ENCODE data around the gene EXD2.

The EXD2 gene

DNA sequence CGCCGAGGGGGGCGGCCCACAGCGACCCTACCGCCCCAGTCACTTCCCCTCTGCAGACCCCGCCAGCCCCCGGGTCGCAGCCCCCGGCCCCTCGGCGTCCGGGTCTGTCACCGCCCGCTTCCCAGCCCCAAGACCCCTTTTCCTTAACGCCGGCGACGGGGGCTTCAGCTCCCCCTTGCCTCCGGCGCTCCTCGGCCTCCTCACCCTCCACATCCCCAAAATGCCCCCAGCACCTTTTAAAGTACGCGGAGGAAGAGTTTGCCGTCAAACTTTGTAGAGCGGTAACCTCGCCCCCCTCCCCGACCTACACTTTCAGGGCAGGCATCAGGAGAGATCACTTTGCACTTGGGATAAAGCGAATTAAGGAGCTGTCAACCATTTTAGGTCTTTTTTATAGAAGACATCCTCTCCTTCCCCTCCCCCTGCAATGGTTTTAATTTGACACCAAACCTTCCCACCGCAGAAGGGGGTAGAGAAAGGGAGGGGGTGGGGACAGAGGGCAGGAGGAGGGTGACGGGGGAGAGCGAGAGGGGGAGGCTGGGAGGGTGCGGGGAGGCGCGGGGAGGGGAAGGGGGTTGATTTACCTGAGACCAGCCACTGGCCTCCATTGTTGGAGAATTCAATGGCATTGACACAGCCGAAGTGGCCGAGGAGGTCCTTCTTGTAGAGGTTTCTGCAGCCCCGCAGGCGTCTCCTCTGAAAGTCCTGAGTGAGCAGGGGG lies 39.0 kb upstream of the EXD2 start:
- DNase-seq (ENCODE audit: low read depth): no peak
- TF ChIP-seq, protein P1, sequence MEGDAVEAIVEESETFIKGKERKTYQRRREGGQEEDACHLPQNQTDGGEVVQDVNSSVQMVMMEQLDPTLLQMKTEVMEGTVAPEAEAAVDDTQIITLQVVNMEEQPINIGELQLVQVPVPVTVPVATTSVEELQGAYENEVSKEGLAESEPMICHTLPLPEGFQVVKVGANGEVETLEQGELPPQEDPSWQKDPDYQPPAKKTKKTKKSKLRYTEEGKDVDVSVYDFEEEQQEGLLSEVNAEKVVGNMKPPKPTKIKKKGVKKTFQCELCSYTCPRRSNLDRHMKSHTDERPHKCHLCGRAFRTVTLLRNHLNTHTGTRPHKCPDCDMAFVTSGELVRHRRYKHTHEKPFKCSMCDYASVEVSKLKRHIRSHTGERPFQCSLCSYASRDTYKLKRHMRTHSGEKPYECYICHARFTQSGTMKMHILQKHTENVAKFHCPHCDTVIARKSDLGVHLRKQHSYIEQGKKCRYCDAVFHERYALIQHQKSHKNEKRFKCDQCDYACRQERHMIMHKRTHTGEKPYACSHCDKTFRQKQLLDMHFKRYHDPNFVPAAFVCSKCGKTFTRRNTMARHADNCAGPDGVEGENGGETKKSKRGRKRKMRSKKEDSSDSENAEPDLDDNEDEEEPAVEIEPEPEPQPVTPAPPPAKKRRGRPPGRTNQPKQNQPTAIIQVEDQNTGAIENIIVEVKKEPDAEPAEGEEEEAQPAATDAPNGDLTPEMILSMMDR (IDR thresholded peaks at IDR 0.05; ENCODE audit: control insufficient read depth, extremely low read depth, insufficient read depth): no peak
- H3K4me3 ChIP-seq (ENCODE audit: low read depth, low read length): peak overlapping the region; percentile 87

DNA sequence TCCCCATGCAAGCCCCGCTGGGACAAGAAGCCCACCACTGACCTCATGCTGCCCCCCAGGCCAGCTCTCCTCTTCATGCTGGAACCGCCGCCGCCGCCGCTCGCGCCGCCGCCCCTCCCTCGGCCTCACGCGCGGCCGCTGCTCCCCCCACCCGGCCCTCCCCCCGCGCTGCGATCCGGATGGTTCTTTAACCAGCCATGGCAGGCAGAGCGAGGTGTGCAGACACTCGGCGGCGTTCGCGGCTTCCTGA lies 38.5 kb upstream of the EXD2 start, which contains the start of gene DCAF5:
Gene DCAF5 (minus strand): TSS at position 218 of the 250 bp plus-strand sequence. CDS start 141 bp downstream, at position 77.
- TF ChIP-seq, protein P1 (IDR thresholded peaks at IDR 0.05; ENCODE audit: control insufficient read depth, extremely low read depth, insufficient read depth): no peak
- peak within 1 kb of the TSS; percentile 87 for H3K4me3 ChIP-seq (ENCODE audit: low read depth, low read length)
- peak; percentile 81 for DNase-seq (ENCODE audit: low read depth)

DNA sequence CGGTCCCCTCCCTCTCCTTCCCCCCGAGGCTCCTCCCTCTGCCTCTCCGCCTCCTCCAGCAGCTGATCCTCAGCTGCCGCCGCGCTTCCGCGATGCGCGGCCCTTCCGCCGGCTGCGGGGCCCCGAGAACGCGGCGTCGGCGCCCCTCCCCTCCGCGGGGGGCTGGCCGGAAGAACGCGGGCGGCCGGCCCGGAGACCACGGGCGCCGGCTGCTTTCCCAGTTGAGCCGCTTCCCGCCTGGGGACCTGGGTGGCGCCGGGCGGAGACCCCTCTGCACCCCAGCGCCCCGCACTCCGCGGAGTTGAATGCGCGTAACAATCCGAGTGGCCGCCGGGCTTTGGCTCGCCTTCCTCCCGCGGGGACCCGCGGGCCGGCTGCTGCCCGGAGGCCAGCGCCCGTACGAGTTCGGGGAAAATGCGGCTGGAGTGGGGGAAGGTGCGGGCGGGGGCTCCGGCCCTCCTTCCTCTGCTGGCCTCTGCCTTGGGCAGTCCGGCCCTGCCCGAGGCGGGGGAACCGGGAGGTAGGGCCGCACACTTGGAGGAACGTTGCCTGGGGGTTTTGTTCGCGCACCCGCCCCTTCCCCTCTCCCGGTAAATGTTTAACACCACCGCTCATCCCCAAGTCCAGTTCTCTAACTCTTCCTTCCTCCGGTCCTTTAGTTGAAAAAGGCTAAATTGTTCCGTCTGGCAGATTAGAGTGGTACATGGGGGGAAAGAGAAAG lies 38.0 kb upstream of the EXD2 start:
- peak overlapping the region; percentile 87 for H3K4me3 ChIP-seq (ENCODE audit: low read depth, low read length)
- TF ChIP-seq, protein P1 (IDR thresholded peaks at IDR 0.05; ENCODE audit: control insufficient read depth, extremely low read depth, insufficient read depth): no peak
- no peak for DNase-seq (ENCODE audit: low read depth)

DNA sequence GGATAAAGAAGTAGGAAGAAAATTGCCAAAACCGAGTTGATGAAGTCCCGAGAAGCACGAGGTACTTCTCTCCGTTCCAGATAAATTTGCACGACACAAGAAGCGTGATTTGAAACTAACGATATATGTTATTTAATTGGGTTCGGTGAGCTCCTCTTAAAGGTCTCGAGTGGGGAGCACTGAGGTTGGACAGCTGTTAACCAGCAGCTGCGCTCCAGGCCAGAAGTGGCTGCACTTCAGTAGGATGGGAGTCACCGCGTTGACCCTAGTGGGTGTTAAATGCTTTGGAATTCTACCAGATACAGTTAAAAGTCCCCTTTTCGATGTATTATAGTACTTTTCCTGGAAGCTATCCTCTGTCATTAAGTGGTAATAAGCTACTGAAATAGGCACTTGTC lies 37.4 kb upstream of the EXD2 start:
- H3K4me3 ChIP-seq (ENCODE audit: low read depth, low read length): peak overlapping the region; percentile 87
- TF ChIP-seq, protein P1 (IDR thresholded peaks at IDR 0.05; ENCODE audit: control insufficient read depth, extremely low read depth, insufficient read depth): no peak
- no peak for DNase-seq (ENCODE audit: low read depth)

DNA sequence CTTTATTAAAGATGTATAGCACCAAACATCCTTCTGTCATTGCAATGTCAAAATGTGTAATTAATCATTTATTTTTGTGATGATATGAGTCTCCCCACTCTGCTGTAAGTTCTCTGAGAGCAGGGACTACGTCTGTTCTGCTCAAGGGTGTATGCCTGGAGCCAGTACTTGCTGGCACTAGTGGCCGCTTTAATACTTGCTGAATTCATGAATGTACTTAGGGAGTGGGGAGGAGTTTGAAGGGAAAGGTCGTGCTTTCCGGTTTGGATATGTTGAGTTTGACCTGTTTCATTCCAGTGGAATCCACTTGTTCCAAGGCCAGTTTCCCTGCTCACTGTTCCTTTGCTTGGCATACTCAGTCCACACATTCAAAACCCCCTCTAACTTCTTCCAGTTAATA lies 36.5 kb upstream of the EXD2 start:
- H3K4me3 ChIP-seq (ENCODE audit: low read depth, low read length): no peak overlapping the region
- TF ChIP-seq, protein P1 (IDR thresholded peaks at IDR 0.05; ENCODE audit: control insufficient read depth, extremely low read depth, insufficient read depth): no peak
- DNase-seq (ENCODE audit: low read depth): no peak

DNA sequence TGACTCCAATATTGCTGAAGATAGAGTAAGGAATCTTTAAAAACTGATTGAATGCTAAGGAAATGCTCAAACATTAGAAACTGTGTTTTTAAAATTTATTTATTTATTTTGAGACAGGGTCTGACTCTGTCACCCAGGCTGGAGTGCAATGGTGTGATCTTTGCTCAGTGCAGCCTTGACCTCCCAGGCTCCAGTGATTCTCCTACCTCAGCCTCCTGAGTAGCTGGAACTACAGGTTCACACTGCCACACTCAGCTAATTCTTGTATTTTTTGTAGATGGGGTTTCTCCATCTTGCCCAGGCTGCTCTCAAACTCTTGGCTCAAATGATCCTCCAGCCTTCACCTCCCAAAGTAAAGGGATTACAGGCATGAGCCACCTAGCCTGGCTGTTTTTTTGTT lies 35.1 kb upstream of the EXD2 start:
- H3K4me3 ChIP-seq (ENCODE audit: low read depth, low read length): no peak overlapping the region
- no peak for DNase-seq (ENCODE audit: low read depth)
- TF ChIP-seq, protein P1 (IDR thresholded peaks at IDR 0.05; ENCODE audit: control insufficient read depth, extremely low read depth, insufficient read depth): no peak

Measured in LNCaP clone FGC (cell line).